Endothelial cell of umbilical vein (primary cell): ENCODE results near the gene NT5C1A. TPM values are rescaled to one million over a fixed set of nuclear protein-coding genes. Genes with fewer than 3 reads are reported as not detected.

Experiments used
- BruUV-seq: library from RNA; stranded (reverse); fragments of 400-500 nt; replicated peaks from 2 replicates; lab custom pipeline; 2021; lab: Mats Ljungman, UMichigan
- CTCF ChIA-PET: fragments of 300-600, 350-600 bp; sonication (Branson Sonifier 250); formaldehyde crosslinking; loops from one replicate; lab custom pipeline; 2021; ENCODE audit warnings: antibody characterized with exemption, inconsistent platforms; lab: Charles Lee
- POLR2A ChIA-PET: fragments of 300-600, 350-600 bp; sonication (Branson Sonifier 250); formaldehyde crosslinking; loops from one replicate; lab custom pipeline; 2021; ENCODE audit warnings: antibody characterized with exemption, inconsistent platforms; lab: Charles Lee
- DNase-seq: peaks from one replicate; pipeline ENCODE4 v3.0.0-alpha.2; 2011; ENCODE audit warnings: low read depth, low spot score
- FAIRE-seq: peaks from 2 replicates; lab custom pipeline; 2011; peaks lifted over from hg19 to GRCh38; lab: Jason Lieb, UNC
- H2AFZ ChIP-seq: 2 replicates; pipeline ENCODE4 v1.6.0; 2012; ENCODE audit warnings: low read depth, low read length, control low read depth, inconsistent platforms
- H3K27ac ChIP-seq: 2 replicates; pipeline ENCODE4 v1.5.1; 2011; ENCODE audit warnings: low read depth, mild to moderate bottlenecking, control low read depth, low read length, moderate library complexity; ENCODE audit not compliant: insufficient read depth
- H3K27me3 ChIP-seq, 2 experiments: 2 replicates each; pipeline versions ENCODE4 v1.6.0 to v1.6.1; 2011; ENCODE audit warnings: low read length in 2 of 2, mixed read lengths in 1 of 2; ENCODE audit not compliant: control insufficient read depth in 2 of 2, insufficient read depth in 2 of 2
- H3K36me3 ChIP-seq, 2 experiments: 2 replicates in 1 of 2; 3 replicates in 1 of 2; pipeline ENCODE4 v1.5.1; 2011; ENCODE audit warnings: low read length in 2 of 2, mild to moderate bottlenecking in 1 of 2, moderate library complexity in 1 of 2; ENCODE audit not compliant: control insufficient read depth in 2 of 2, insufficient read depth in 2 of 2; ENCODE audit errors: extremely low read depth in 1 of 2
- H3K4me1 ChIP-seq: 3 replicates; pipeline ENCODE4 v1.5.1; 2011; ENCODE audit warnings: mild to moderate bottlenecking, low read length; ENCODE audit not compliant: control insufficient read depth, insufficient read depth; ENCODE audit errors: extremely low read depth
- H3K4me2 ChIP-seq: 2 replicates; pipeline ENCODE4 v1.6.1; 2011; ENCODE audit warnings: low read length, control low read depth, mixed read lengths; ENCODE audit not compliant: insufficient read depth
- H3K4me3 ChIP-seq, 3 experiments: fragments of 200-600 bp in 1 of 3; sonication (generic), shearing (Covaris generic) in 1 of 3; replicated peaks in 1 of 3; 2 replicates each; pipeline ENCODE4 v1.5.1; 2011 to 2016; ENCODE audit warnings: control low read depth in 3 of 3, low read length in 3 of 3, mild to moderate bottlenecking in 2 of 3, inconsistent platforms in 1 of 3, low read depth in 1 of 3, moderate library complexity in 1 of 3; ENCODE audit not compliant: insufficient read depth in 1 of 3
- H3K79me2 ChIP-seq: 2 replicates; pipeline ENCODE4 v1.6.0; 2012; ENCODE audit warnings: low read length, inconsistent platforms; ENCODE audit not compliant: control insufficient read depth, insufficient read depth
- H3K9ac ChIP-seq: replicated peaks from 2 replicates; pipeline ENCODE3; 2011; ENCODE audit warnings: low read length, control low read depth; ENCODE audit not compliant: insufficient read depth; ENCODE audit errors: extremely low read depth
- H3K9me1 ChIP-seq: replicated peaks from 3 replicates; pipeline ENCODE4 v1.6.0; 2011; ENCODE audit warnings: mild to moderate bottlenecking, low read length; ENCODE audit not compliant: control insufficient read depth, insufficient read depth; ENCODE audit errors: extremely low read depth
- H3K9me3 ChIP-seq: replicated peaks from 2 replicates; pipeline ENCODE4 v1.5.1; 2012; ENCODE audit warnings: low read length, inconsistent platforms; ENCODE audit not compliant: control insufficient read depth, insufficient read depth
- H4K20me1 ChIP-seq: replicated peaks from 2 replicates; pipeline ENCODE3; 2011; ENCODE audit warnings: mild to moderate bottlenecking, low read length; ENCODE audit not compliant: control insufficient read depth, insufficient read depth; ENCODE audit errors: extremely low read depth
- CTCF ChIP-seq, 2 donors: IDR thresholded peaks; 1 replicate in 1 of 2; 2 replicates in 1 of 2; pipeline ENCODE4 v1.5.1; 2011; ENCODE audit warnings: low read length in 2 of 2, mild to moderate bottlenecking in 2 of 2, moderate library complexity in 2 of 2, control low read depth in 1 of 2, inconsistent platforms in 1 of 2, low read depth in 1 of 2; ENCODE audit not compliant: insufficient read depth in 1 of 2; ENCODE audit errors: extremely low read depth in 1 of 2
- EZH2 ChIP-seq: IDR thresholded peaks from 2 replicates; pipeline ENCODE4 v1.6.1; 2012; ENCODE audit warnings: borderline replicate concordance, low read depth, mild to moderate bottlenecking, moderate library complexity, low read length, inconsistent platforms; ENCODE audit not compliant: severe bottlenecking
- FOS ChIP-seq: IDR thresholded peaks from 2 replicates; pipeline ENCODE4 v1.6.1; 2011; ENCODE audit warnings: mild to moderate bottlenecking, low read length, moderate library complexity, borderline replicate concordance; ENCODE audit not compliant: insufficient read depth
- GATA2 ChIP-seq: IDR thresholded peaks from 2 replicates; pipeline ENCODE4 v1.7.0; 2011; ENCODE audit warnings: low read depth, mild to moderate bottlenecking, moderate library complexity, mixed read lengths, low read length; ENCODE audit not compliant: insufficient read length, insufficient read depth
- JUN ChIP-seq: IDR thresholded peaks from 2 replicates; pipeline ENCODE4 v1.6.1; 2011; ENCODE audit warnings: borderline replicate concordance, low read depth; ENCODE audit not compliant: insufficient read length, insufficient read depth
- MAX ChIP-seq: IDR thresholded peaks from 2 replicates; pipeline ENCODE4 v1.6.1; 2011; ENCODE audit not compliant: insufficient read depth, insufficient read length
- MYC ChIP-seq: IDR thresholded peaks from one replicate; pipeline ENCODE4 v1.6.1; 2011; ENCODE audit warnings: mild to moderate bottlenecking, low read depth, low read length
- POLR2A ChIP-seq: IDR thresholded peaks from 2 replicates; pipeline ENCODE4 v1.6.1; 2012; ENCODE audit warnings: low read depth, mild to moderate bottlenecking, control low read depth, low read length
- POLR2AphosphoS5 ChIP-seq: IDR thresholded peaks from 2 replicates; pipeline ENCODE4 v1.6.1; 2012; ENCODE audit warnings: low read depth, mild to moderate bottlenecking, control low read depth, low read length, moderate library complexity; ENCODE audit not compliant: insufficient read depth
- dilution Hi-C: fragments of 300-500 bp; cut with MboI; formaldehyde crosslinking; loops from one replicate; pipeline ENCODE4 v1.15.0; 2019; ENCODE audit warnings: low sequenced_read_pairs; ENCODE audit not compliant: extremely low pct_ligation_motif_present
- intact Hi-C: fragments of 100-400 bp; cut with micrococcal nuclease; formaldehyde crosslinking; loops from one replicate; pipeline ENCODE4 v1.10.0; 2022
- polyA plus RNA-seq, 4 experiments: library from polyadenylated mRNA; depleted of rRNA in 3 of 4; stranded (reverse) in 3 of 4; unstranded in 1 of 4; fragments of >200 nt; gene quantifications; 2 replicates each; pipeline versions ENCODE4 v1.2.1 to v1.2.3, GENCODE V29; 2011 to 2012; ENCODE audit warnings: missing spikeins in 1 of 4
- total RNA-seq: library from RNA; stranded (reverse); gene quantifications from 2 replicates; pipeline ENCODE4 v1.2.3, GENCODE V29; 2021

NT5C1A gene
- total and polyA plus RNA-seq, 2 donors (not counting 3 experiments of a cell fraction or from before 2014, with no cell fraction given), result not detected

GRCh38 chr1:39692152-39693074 lies 20.5 kb upstream of the NT5C1A start:
- Histone ChIP-seq H3K27ac (no peak overlapping the region), H3K79me2 (no peaks in the 10 kb centered on the region), H3K4me2 (no peak overlapping the region), H3K9me1 (no peaks in the 10 kb centered on the region), H4K20me1 (no peaks in the 10 kb centered on the region), H2AFZ (no peak overlapping the region), H3K27me3 (peaks cover 74 to 75% of the 10 kb centered on the region in 2 experiments), H3K36me3 (no peaks in the 10 kb centered on the region), H3K4me1 (no peaks in the 10 kb centered on the region), H3K4me3 (no peak overlapping the region), H3K9me3 (no peaks in the 10 kb centered on the region), H3K9ac (no peak overlapping the region)
- DNase-seq (no peak), FAIRE-seq (no peak)
- POLR2A ChIA-PET, result no interaction called here
- dilution Hi-C loops (no loop called here), intact Hi-C loops (no loop called here)
- BruUV-seq, result no TSS peak
- CTCF ChIA-PET, result interaction anchor here (0.6 to 1.7 kb wide), 7 partner anchors 9 to 482 kb away, joined by 3 to 6 read pairs (median 5); no protein-coding TSS in a partner anchor
- TF ChIP-seq GATA2 (no peak), EZH2 (peak; percentile 68)

- FAIRE-seq, result peak; percentile 78
- H3K9me3 ChIP-seq, result no peaks in the 10 kb centered on the region
- no peaks in the 10 kb centered on the region for H3K79me2 ChIP-seq
- H3K27me3 ChIP-seq, result peaks cover 67 to 75% of the 10 kb centered on the region in 2 experiments
- no peaks in the 10 kb centered on the region for H3K4me1 ChIP-seq
- no TSS peak for BruUV-seq
- ChIA-PET CTCF (interaction anchor here (0.6 to 1.4 kb wide), 7 partner anchors 8 to 85 kb away, joined by 3 to 5 read pairs (median 3); no protein-coding TSS in a partner anchor), POLR2A (no interaction called here)
- no peak within 1 kb of the TSS for H2AFZ ChIP-seq
- no peaks in the 10 kb centered on the region for H4K20me1 ChIP-seq
- dilution Hi-C loops, result no loop called here
- intact Hi-C loops, result no loop called here
- no peak within 1 kb of the TSS for H3K9ac ChIP-seq
- H3K36me3 ChIP-seq, result no peaks in the 10 kb centered on the region
- H3K4me3 ChIP-seq, result no peak within 1 kb of the TSS
- no peaks in the 10 kb centered on the region for H3K9me1 ChIP-seq
- no peak within 1 kb of the TSS for H3K27ac ChIP-seq
- TF ChIP-seq EZH2 (no peak), MYC (no peak), POLR2AphosphoS5 (no peak), MAX (no peak), CTCF (IDR thresholded peaks at IDR 0.05; ENCODE audit: extremely low read depth in 1 of 2, insufficient read depth in 1 of 2, low read depth in 1 of 2, low read length in 2 of 2) (no peak), GATA2 (no peak), POLR2A (no peak), FOS (no peak), JUN (no peak)
- peak; percentile 58 for DNase-seq
- H3K4me2 ChIP-seq, result no peak within 1 kb of the TSS
Observed at GRCh38 chr1:39691383-39692151, 19.7 kb upstream of the NT5C1A start, which contains the start of gene HPCAL4. TSS of gene HPCAL4 (minus strand) at chr1:39691433. CDS start at chr1:39684603, 6,830 bp downstream.
